ENCODE measurements around the gene IGFBPL1. TPM values are rescaled to one million over a fixed set of nuclear protein-coding genes. Genes with fewer than 3 reads are reported as not detected.

The IGFBPL1 gene, protein sequence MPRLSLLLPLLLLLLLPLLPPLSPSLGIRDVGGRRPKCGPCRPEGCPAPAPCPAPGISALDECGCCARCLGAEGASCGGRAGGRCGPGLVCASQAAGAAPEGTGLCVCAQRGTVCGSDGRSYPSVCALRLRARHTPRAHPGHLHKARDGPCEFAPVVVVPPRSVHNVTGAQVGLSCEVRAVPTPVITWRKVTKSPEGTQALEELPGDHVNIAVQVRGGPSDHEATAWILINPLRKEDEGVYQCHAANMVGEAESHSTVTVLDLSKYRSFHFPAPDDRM
- 0.22 TPM in 1 of 2 replicates, not detected in the other for total RNA-seq

DNA sequence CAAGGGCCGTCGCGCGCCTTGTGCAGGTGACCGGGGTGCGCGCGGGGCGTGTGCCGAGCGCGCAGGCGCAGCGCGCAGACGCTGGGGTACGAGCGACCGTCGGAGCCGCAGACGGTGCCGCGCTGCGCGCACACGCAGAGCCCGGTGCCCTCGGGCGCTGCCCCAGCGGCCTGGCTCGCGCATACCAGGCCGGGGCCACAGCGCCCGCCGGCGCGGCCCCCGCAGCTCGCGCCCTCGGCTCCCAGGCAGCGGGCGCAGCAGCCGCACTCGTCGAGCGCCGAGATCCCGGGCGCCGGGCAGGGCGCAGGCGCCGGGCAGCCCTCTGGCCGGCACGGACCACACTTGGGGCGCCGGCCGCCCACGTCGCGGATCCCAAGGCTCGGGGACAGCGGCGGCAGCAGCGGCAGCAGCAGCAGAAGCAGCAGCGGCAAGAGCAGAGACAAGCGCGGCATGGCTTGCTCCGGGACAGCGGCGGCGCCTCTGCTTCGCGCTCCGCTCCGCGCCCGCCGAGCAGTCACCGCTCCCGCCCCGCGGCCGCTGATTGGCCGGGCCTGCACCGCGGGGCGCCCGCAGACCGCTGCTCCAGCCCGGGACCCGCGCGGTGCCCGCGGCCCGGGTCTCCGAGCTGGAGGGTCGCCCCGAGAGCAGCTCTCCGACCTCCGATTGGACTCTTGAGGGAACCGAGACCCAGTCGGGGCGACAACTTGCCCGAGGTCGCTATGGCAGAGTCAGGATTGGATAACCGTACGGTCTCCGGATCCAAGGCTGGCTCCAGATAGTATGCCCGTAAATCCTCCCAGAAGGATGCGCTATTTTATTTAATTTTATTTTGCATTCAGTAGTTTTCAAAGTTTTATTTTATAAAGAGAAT, at the start of gene IGFBPL1:
TSS of gene IGFBPL1 (minus strand) at position 482 of the 871 bp plus-strand sequence. CDS start at position 452, 30 bp downstream.

DNA sequence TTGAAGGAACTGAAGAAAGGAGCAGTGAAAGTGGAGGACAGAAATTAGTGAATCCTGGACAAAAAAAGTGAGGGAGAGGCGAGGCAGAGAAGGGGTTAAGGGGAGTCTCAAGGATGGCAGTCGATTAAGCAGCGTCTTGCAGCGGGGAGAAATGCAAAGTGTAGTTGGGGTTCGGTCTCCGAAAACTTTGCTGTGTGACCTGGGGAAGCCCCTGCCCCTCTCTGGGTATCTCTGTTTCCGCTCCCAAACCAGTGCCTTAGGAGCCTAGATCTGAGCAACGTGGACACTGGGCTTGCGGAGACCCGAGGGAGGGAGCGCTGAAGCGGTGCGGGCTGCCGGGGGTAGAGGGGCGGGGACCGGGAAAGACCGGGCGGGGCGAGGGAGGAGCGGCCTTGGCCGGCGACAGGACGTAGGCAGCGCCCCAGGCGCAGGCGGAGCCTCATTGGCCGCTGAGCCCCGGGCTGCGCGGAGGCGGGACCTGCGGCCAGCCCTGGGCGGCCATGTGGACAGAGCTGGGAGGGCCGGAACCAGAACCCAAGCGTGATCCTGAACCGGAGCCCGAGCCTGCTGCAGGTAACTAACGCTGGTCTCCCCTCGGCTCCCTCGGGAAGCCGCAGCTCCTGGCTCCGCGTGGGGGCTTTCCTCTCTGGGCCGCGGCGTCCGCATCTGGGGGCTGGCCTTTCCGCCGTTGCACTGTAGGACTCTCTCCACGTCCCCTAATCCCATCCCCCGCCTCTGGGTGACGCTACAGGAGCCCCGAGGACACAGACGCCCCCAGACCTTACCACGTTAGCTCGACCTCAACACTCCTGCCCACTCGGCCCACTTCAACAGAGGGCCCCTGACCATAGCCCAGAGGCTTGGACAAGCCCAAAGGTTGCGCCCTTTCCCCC, 31.8 kb downstream of the IGFBPL1 start, which contains the start of gene ALDH1B1:
TSS of gene ALDH1B1 (plus strand) at position 468 of the 893 bp plus-strand sequence. CDS start 3,047 bp downstream, outside the sequence.

Other genes starting within 250 kb of the IGFBPL1 start
- 15.8 and 17.0 TPM in 2 replicates for gene ALDH1B1, start 31.8 kb downstream of the IGFBPL1 start, total RNA-seq
- not detected in 2 replicates for gene ANKRD18A, start 196.1 kb upstream of the IGFBPL1 start, total RNA-seq